KMS-11 (cell line): ENCODE results near the gene GYG2.

ENCODE experiments used
- H2AFZ ChIP-seq: fragments of 200-600 bp; sonication (generic); 2 replicates; pipeline ENCODE4 v1.6.1; 2016; ENCODE audit warnings: antibody characterized with exemption, mixed run types, low read depth
- H3K27ac ChIP-seq: fragments of 200-600 bp; sonication (generic); 2 replicates; pipeline ENCODE4 v1.6.1; 2016; ENCODE audit warnings: mild to moderate bottlenecking, mixed run types
- H3K27me3 ChIP-seq: fragments of 200-600 bp; sonication (generic); 2 replicates; pipeline ENCODE4 v1.6.1; 2017; ENCODE audit warnings: mild to moderate bottlenecking, low read depth, mixed run types, moderate library complexity; ENCODE audit not compliant: insufficient read depth
- H3K36me3 ChIP-seq: fragments of 200-600 bp; sonication (generic); 2 replicates; pipeline ENCODE4 v1.6.1; 2017; ENCODE audit warnings: mild to moderate bottlenecking, mixed run types; ENCODE audit not compliant: insufficient read depth
- H3K4me1 ChIP-seq: fragments of 200-600 bp; sonication (generic); 2 replicates; pipeline ENCODE4 v1.6.1; 2016; ENCODE audit warnings: mild to moderate bottlenecking, low read depth, mixed run types; ENCODE audit not compliant: poor library complexity, severe bottlenecking
- H3K4me2 ChIP-seq: fragments of 200-600 bp; sonication (generic); 2 replicates; pipeline ENCODE4 v1.7.0; 2016; ENCODE audit warnings: mild to moderate bottlenecking, mixed run types
- H3K4me3 ChIP-seq: fragments of 200-600 bp; sonication (generic); IDR thresholded peaks from 2 replicates; pipeline ENCODE4 v1.6.1; 2017; ENCODE audit warnings: low read depth, low read length, mixed read lengths; ENCODE audit not compliant: insufficient read depth
- H3K79me2 ChIP-seq: fragments of 200-600 bp; sonication (generic); 2 replicates; pipeline ENCODE4 v1.6.1; 2016; ENCODE audit warnings: low read depth, mixed run types; ENCODE audit not compliant: insufficient read depth
- H3K9ac ChIP-seq: fragments of 200-600 bp; sonication (generic); 2 replicates; pipeline ENCODE4 v1.6.1; 2016; ENCODE audit warnings: mild to moderate bottlenecking, mixed run types
- H4K20me1 ChIP-seq: fragments of 200-600 bp; sonication (generic); 2 replicates; pipeline ENCODE4 v1.6.1; 2016; ENCODE audit warnings: mild to moderate bottlenecking, mixed run types; ENCODE audit not compliant: insufficient read depth
- CTCF ChIP-seq: fragments of 200-600 bp; sonication (generic); conservative IDR thresholded peaks from 2 replicates; pipeline ENCODE4 v1.6.1; 2017; ENCODE audit warnings: low read depth, mild to moderate bottlenecking, antibody characterized with exemption, low read length, moderate library complexity, mixed read lengths

The GYG2 gene

GRCh38 chrX:2823795-2824386, 4.8 kb upstream of the GYG2 start:
- Histone ChIP-seq H3K9ac (no peak overlapping the region), H3K4me2 (no peak overlapping the region), H3K36me3 (no peaks in the 10 kb centered on the region), H3K4me1 (no peaks in the 10 kb centered on the region), H3K27ac (no peak overlapping the region), H2AFZ (no peak overlapping the region), H3K27me3 (no peaks in the 10 kb centered on the region), H4K20me1 (no peaks in the 10 kb centered on the region), H3K4me3 (no peak overlapping the region), H3K79me2 (no peaks in the 10 kb centered on the region)
- no peak for TF ChIP-seq CTCF

- H4K20me1 ChIP-seq: no peaks in the 10 kb centered on the region
- no peak for TF ChIP-seq CTCF
- no peaks in the 10 kb centered on the region for H3K36me3 ChIP-seq
These were observed 3.8 kb upstream of the GYG2 start for GRCh38 chrX:2824886-2825285.

GRCh38 chrX:2828959-2829411, 255 bp downstream of the GYG2 start:
- H3K4me3 ChIP-seq: no peak overlapping the region

More at GRCh38 chrX:2824886-2825285, 3.8 kb upstream of the GYG2 start:
- Histone ChIP-seq H3K9ac (no peak overlapping the region), H2AFZ (no peak overlapping the region), H3K4me3 (no peak overlapping the region), H3K27me3 (no peaks in the 10 kb centered on the region), H3K27ac (no peak overlapping the region), H3K4me2 (no peak overlapping the region), H3K79me2 (no peaks in the 10 kb centered on the region), H3K4me1 (no peaks in the 10 kb centered on the region)

GRCh38 chrX:2829469-2830246, 928 bp downstream of the GYG2 start:
- Histone ChIP-seq H3K4me3 (no peak overlapping the region), H3K9ac (no peak overlapping the region), H3K4me1 (no peaks in the 10 kb centered on the region), H3K4me2 (no peak overlapping the region), H3K36me3 (no peaks in the 10 kb centered on the region), H4K20me1 (no peaks in the 10 kb centered on the region), H2AFZ (no peak overlapping the region), H3K27ac (no peak overlapping the region), H3K27me3 (no peaks in the 10 kb centered on the region), H3K79me2 (no peaks in the 10 kb centered on the region)
- no peak for TF ChIP-seq CTCF

More at GRCh38 chrX:2828959-2829411, 255 bp downstream of the GYG2 start:
- Histone ChIP-seq H3K4me2 (no peak overlapping the region), H3K79me2 (no peaks in the 10 kb centered on the region), H2AFZ (no peak overlapping the region), H3K4me1 (no peaks in the 10 kb centered on the region), H3K36me3 (no peaks in the 10 kb centered on the region), H3K27me3 (no peaks in the 10 kb centered on the region), H3K27ac (no peak overlapping the region), H4K20me1 (no peaks in the 10 kb centered on the region), H3K9ac (no peak overlapping the region)
- TF ChIP-seq CTCF: no peak
